NCI-H2196 (cell line): ENCODE data around the gene ZFAND2B.
"Not testable (repeated sequence)": the region's sequence is repeated elsewhere in the genome, so short reads cannot be mapped to it uniquely, and the experiment has no call there.

ENCODE experiments used
- DNase-seq: peaks from one replicate; lab custom pipeline; 2025; ENCODE audit not compliant: unreplicated experiment; lab: John Stamatoyannopoulos, UW

The ZFAND2B gene

GRCh38 chr2:219250049-219250781 lies 43.6 kb downstream of the ZFAND2B start:
- DNase-seq: no peak

DNA sequence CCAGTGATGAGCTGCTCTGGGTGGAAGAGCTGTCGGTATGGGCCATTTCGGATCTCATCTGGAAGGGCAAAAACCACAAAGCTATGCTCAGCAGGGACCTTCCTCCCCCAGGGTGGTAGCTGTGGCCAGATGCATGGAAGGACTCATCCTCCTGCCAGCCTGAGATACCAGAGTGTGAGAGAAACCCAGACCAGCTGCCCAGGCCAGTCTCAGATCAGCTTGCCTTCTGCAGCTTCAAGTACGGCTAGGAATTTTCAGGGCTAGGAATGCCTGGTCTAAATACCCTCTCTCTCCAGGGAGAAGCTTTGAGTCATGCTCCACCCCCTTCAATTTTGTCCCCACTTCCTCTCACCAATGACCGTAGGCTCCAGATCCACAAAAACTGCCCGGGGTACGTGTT lies 45.1 kb downstream of the ZFAND2B start:
- no peak for DNase-seq

DNA sequence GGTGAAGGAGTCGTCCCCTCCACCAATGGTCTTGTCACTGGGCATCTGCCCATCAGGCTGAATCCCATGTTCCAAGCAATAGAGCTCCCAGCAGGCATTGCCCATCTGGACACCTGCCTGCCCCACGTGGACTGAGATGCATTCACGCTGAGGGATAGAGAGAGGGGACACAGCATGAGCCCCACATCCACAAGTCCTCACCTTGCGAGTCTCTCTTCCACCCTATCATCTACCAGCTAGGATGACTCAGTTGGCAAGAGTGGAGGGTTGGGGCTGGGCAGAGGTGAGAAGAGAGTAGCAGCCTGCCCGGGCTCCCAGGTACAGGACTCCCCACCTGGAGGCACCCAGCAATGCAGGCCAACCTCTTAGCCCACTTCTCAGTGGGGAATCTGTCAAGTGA lies 45.5 kb downstream of the ZFAND2B start:
- DNase-seq: no peak

DNA sequence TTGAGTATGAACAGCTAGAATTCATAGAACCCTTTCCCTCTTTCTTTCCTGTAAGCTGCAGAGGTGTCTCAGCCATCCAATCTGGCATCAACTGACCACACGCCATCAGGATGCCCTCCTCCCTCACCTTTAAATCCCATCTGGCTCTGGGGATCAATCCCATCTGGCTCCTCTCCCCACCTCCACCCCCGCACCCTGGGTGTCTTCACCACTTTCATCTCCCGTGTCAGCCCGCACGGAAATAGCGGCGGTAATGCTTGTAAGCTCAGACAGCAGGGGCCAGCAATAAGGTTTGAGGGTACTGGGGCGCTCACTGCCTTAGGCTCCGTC lies 46.0 kb downstream of the ZFAND2B start:
- no peak for DNase-seq

- DNase-seq: peak; percentile 40
Measured at GRCh38 chr2:219252900-219253752, 46.5 kb downstream of the ZFAND2B start, which contains the start of gene TUBA4B. TUBA4B (plus strand) TSS chr2:219253243; CDS start chr2:219253408, 165 bp downstream.

- DNase-seq: peak; percentile 90
Measured at GRCh38 chr2:219253753-219254589, 47.4 kb downstream of the ZFAND2B start, which contains the start of gene TUBA4A. TUBA4A (minus strand) TSS chr2:219253918; CDS start chr2:219253858, 60 bp downstream.

DNA sequence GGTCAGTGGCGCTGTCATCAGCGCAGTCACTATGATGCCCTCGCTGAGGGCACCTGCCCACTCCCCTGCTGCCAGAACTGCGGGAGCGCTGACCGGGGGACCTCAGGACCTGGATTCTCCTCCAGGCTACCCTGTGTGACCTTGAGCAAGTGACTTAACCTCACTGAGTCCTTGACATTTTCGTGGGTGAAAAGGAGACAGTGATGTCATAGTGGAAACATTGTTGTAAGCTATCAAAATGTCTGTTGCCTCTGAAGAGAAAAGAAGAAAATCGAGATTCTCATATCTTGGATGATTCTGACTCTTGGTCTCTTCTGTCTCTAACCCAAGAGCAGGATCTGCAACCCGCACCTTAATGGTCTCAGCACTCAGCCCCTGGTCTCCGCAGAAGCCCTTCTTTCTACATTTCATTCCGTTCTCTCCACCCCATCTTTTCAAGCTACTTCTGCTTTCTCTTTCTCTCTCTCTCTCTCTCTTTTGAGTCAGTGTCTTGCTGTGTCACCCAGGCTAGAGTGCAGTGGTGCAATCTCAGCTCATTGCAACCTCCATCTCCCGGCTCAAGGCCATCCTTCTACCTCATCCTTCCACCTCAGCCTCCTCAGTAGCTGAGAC lies 48.1 kb downstream of the ZFAND2B start:
- DNase-seq: no peak

- DNase-seq: not testable (repeated sequence)
Measured at GRCh38 chr2:219258942-219259341, 52.4 kb downstream of the ZFAND2B start.
